ENCODE results near the gene SPNS1.
A peak's percentile ranks its signal among the peaks of the same experiment; 100 is the strongest.
"Not testable (repeated sequence)": the region's sequence is repeated elsewhere in the genome, so short reads cannot be mapped to it uniquely, and the experiment has no call there.

Gene SPNS1

GRCh38 chr16:28958216-28958615, 16.4 kb upstream of the SPNS1 start:
- no peak for DNase-seq (ENCODE audit: low read depth)

DNA sequence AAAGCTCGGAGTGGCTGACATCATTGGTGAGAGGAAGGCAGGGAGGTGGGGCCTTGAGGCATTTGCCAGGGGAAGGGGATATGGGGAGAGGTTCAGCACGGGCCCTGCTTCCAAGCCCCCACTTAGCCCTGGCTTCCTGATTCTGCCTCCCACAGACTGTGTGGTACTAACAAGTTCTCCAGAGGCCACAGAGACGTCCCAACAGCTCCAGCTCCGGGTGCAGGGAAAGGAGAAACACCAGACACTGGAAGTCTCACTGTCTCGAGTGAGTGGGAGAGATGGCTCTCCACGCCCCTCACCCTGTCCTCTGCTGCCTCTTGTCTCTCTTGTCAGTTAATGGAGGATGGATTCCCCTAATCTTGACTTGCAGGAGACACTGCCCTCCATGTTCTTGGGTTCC, 15.7 kb upstream of the SPNS1 start:
- no peak for DNase-seq (ENCODE audit: low read depth)

GRCh38 chr16:28964072-28964471, 10.5 kb upstream of the SPNS1 start:
- DNase-seq (ENCODE audit: low read depth), result no peak

GRCh38 chr16:28964496-28964895, 10.1 kb upstream of the SPNS1 start:
- no peak for DNase-seq (ENCODE audit: low read depth)

DNA sequence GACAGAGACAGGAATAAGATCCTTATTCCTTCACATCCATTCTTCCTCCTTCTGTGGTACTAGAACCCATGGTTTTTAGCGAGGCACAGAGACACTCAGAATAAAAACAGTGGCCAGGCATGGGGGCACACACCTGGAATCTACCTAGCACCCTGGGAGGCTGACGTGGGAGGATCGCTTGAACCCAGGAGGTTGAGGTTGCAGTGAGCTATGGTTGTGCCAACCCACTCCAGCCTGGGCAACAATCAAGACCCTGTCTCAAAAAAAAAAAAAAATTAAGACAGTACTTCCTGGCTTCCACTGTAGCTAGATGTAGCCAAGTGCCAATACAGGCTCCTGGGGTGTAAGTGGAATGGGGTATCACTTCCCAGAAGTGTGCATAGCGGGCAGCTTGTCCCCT, 7.4 kb upstream of the SPNS1 start:
- no peak for DNase-seq (ENCODE audit: low read depth)

DNA sequence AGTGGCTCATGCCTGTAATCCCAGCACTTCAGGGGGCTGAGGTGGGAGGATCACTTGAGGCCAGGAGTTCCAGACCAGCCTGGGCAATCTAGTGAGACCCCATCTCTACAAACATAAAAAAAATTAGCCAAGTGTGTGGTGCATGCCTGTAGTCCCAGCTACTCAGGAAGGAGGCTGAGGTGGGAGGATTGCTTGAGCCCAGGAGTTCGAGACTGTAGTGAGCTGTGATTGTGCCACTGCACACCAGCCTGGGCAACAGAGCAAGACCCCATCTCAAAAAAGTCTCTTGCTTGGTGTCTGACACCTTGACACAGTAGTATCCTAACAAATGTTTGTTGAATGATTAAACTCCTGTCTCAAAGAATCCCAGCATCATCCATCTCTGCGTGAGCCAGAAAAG, 4.9 kb upstream of the SPNS1 start:
- DNase-seq (ENCODE audit: low read depth), result not testable (repeated sequence)

DNA sequence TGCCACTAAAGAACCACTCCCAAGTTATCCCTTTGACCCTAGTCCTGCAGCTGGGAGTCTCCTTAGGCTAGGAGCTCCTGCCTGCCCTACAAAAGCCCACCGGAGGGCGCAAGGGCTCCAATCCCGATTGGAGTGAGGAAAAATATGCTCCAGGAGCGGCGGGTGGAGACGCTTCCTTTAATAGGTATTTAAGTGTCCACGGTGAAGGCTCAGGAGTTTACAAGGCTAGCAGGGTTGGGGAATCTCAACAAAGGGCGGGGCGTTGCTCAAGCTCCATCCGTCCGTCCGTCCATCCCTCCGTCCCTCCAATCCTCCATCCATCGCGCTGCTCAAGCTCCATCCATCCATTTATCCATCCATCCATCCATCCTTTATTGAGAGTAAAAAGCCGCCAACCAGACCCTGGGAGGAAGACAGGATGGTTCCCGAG, 556 bp upstream of the SPNS1 start:
- DNase-seq (ENCODE audit: low read depth), result no peak

DNA sequence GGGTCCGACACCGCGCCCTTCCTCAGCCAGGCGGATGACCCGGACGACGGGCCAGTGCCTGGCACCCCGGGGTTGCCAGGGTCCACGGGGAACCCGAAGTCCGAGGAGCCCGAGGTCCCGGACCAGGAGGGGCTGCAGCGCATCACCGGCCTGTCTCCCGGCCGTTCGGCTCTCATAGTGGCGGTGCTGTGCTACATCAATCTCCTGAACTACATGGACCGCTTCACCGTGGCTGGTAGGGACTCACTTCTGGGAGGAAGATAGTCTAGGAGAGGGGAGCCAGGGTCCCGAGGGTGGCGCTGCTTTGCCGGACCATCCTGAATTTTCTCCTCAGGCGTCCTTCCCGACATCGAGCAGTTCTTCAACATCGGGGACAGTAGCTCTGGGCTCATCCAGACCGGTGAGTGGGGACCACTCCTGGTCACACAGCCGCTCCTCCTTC, 601 bp downstream of the SPNS1 start:
- DNase-seq (ENCODE audit: low read depth), result no peak

DNA sequence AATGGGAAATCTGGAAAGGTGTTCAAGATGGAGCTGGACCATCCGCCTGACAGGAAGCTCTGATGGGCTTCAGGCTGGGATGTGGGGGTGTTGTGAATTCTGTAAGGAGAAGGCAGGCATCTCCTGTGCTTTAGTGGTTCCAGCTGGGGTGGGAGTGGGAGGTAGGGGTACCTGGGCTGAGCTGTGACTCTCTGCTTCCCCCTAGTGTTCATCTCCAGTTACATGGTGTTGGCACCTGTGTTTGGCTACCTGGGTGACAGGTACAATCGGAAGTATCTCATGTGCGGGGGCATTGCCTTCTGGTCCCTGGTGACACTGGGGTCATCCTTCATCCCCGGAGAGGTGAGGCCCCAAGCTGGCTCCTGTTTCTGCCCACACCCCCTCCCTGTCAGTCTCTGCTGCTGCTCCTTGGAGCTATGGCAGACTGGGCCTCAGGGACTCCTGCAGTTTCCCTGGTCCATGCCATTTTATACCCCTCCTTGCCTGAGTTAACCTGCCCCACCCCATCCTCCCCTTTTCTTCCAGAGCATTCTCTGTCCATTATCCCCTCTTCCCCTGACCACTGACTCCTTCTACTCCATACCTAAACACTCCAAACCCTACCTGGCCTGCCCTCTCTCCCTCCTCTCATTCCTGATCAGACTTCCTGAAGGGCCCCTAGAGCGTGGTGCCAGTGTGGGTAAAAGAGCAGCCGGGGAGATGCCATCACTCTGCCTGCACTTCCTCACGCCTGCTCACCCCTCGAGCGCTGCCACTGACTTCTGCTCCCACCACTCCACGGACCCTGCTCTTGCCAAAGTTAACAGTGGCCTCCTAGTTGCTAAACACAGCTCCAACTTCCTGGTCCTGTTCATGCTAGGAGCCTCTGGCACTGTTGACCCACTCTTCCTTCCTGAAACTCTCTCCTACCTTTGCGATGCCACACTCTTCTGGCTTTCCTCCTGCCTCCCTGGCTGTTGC, 3.4 kb downstream of the SPNS1 start:
- DNase-seq (ENCODE audit: low read depth), result no peak

DNA sequence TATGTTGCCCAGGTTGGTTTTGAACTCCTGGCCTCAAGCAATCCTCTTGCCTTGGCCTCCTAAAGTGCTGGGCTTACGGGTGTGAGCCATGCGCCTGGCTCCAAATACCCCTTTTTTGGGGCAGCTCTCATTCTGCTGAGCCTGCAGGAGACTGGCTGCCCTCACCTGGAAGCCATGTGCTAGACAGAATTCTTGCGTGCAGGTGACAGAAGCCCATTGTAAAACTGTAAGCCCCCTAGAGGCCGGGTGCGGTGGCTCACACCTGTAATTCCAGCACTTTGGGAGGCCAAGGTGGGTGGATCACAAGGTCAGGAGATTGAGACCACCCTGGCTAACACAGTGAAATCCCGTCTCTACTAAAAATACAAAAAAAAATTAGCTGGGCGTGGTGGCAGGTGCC, 5.8 kb downstream of the SPNS1 start:
- DNase-seq (ENCODE audit: low read depth), result not testable (repeated sequence)

- DNase-seq (ENCODE audit: low read depth), result no peak
These were observed 6.4 kb downstream of the SPNS1 start for GRCh38 chr16:28980929-28981328.

GRCh38 chr16:28981517-28981916, 6.9 kb downstream of the SPNS1 start:
- DNase-seq (ENCODE audit: low read depth), result no peak

GRCh38 chr16:28982418-28982817, 7.8 kb downstream of the SPNS1 start:
- DNase-seq (ENCODE audit: low read depth), result no peak

DNA sequence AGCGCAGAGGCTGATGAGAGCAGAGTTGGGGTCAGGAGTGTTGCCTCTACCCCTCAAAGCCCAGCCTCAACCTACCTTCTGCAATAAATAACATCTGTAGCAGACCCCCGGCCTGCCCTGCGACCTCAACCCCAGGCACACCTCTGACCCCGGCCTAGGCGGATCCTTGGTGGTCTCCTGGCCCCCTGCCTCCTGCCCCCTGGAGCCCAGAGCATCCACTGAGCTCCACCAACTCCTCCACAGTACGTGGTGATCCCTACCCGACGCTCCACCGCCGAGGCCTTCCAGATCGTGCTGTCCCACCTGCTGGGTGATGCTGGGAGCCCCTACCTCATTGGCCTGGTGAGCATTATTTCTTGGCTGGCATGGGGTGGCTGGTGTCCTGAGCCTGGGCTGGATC, 8.4 kb downstream of the SPNS1 start:
- DNase-seq (ENCODE audit: low read depth), result no peak

GRCh38 chr16:28983644-28984043, 9.1 kb downstream of the SPNS1 start:
- no peak for DNase-seq (ENCODE audit: low read depth)

- DNase-seq (ENCODE audit: low read depth), result no peak
These were observed 9.5 kb downstream of the SPNS1 start for GRCh38 chr16:28984091-28984490.

DNA sequence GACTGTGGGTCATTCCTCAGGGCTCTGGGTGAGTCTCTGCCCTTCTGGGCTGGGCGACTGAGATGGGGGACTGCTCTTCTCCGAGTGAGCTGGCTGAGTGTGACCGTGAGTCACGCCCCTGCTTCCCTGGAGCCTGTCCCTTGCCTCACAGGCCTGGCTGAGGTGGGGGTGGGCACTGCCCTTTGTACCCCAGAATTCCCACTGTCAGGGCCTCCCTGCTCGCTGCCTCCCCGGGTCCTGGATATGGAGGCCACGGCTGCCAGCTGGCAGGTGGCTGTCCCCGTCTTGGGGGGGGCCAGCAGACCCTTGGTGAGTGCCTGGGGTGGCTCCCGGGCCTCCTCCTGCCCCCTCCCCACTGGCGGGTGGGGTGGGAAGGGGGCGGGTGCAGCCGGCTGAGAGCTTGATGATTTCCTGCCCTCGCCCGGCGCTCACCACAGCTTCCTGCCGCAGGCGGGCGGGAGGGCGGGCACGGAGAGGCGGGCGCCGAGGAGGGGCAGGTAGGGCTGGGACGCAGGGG, 10.1 kb downstream of the SPNS1 start, which contains the start of gene LAT:
Gene LAT, plus strand, starts transcription at position 434 of the 517 bp plus-strand sequence. CDS start 366 bp downstream, outside the sequence.
- DNase-seq (ENCODE audit: low read depth), result peak; percentile 57

GRCh38 chr16:28985211-28986041, 10.8 kb downstream of the SPNS1 start:
- DNase-seq (ENCODE audit: low read depth), result no peak

GRCh38 chr16:28986046-28986445, 11.5 kb downstream of the SPNS1 start:
- DNase-seq (ENCODE audit: low read depth), result no peak

GRCh38 chr16:28986492-28986891, 11.9 kb downstream of the SPNS1 start:
- no peak for DNase-seq (ENCODE audit: low read depth)

DNA sequence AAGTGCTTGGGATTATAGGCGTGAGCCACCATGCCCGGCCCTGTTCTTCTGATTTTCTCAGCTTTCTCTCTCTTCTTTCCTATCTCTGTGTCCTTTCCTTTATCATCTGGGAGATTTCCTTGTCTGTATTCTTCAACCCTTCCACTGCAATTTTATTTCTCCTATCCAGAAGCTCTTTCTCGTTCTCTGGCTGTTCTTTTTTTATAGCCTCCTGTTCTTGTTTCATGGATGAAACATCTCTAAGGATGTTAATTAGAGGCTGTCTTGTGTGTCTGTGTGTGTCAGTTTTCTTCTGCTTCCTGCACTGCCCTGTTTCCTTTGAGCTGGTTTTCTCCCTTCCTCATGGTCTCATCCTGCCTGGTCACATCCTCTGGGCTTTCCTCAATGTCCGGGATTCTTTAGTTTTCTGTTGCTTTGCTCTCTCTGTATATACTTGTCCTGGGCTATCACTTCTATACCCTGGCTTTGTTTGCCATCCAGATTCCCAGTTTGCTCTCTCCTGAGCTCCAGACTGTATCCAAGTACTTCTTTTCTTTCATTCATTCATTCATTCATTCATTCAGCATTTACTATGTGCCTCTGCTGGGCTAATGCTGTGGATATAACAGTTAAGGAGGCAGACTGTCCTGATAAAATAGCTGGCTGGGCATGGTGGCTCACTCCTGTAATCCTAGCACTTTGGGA, 12.7 kb downstream of the SPNS1 start:
- no peak for DNase-seq (ENCODE audit: low read depth)

GRCh38 chr16:28989363-28989762, 14.8 kb downstream of the SPNS1 start:
- DNase-seq (ENCODE audit: low read depth), result no peak

All from stimulated activated CD8-positive, alpha-beta memory T cell treated with anti-CD3 and anti-CD28 coated beads, Interleukin-15, amount 100 ng/mL, for 1 hour (primary cell).